GM19468 (cell line): ENCODE results near the gene XPA.
"Not testable (repeated sequence)": the region's sequence is repeated elsewhere in the genome, so short reads cannot be mapped to it uniquely, and the experiment has no call there.

ENCODE experiments used
- ATAC-seq: cut with Tn5 transposase; IDR thresholded peaks from one replicate; pipeline ENCODE4 v1.9.1; 2021; ENCODE audit warnings: mild to moderate bottlenecking, moderate library complexity, moderate number of reproducible peaks; ENCODE audit not compliant: unreplicated experiment; ENCODE audit errors: extremely low read depth

Gene XPA

DNA sequence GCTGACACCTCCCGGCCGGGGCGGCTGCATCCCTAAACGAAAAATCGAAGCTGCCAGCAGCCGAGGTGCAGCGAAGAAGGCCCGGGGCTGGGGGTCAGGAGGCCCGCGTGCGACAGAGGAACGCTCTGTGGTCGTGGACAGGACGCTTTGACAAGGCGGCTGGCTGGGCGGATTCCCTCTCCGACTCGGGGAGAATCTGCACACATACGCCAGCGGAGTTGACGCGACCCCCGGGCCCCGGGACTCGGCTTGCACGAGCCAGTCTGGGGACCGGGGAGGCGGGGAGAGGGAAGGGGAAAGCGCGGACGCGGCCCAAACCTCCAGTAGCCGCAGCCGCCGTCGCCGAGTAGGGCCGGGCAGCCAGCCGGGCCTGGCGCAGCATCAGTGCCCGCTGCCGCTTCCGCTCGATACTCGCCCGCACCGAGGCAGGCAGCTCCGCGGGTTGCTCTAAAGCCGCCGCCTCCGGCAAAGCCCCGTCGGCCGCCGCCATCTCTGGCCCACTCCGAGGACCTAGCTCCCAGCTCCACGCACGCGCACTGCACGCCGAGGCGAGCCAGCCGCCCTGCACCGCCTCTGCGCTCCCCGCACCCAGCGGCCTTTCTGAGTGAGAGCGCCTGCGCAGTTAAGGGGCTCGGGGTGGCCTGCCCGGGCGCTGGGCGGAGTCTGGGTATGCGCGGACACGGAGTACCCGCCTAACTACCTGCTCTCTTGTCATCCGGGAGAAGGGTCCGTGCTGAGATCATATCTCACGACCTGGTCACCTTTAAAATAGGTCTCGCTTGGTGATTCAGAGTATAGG lies at the start of gene XPA:
Gene XPA (minus strand): TSS at position 538 of the 799 bp plus-strand sequence. CDS start 48 bp downstream, at position 490.
- peak; percentile 89 for ATAC-seq

DNA sequence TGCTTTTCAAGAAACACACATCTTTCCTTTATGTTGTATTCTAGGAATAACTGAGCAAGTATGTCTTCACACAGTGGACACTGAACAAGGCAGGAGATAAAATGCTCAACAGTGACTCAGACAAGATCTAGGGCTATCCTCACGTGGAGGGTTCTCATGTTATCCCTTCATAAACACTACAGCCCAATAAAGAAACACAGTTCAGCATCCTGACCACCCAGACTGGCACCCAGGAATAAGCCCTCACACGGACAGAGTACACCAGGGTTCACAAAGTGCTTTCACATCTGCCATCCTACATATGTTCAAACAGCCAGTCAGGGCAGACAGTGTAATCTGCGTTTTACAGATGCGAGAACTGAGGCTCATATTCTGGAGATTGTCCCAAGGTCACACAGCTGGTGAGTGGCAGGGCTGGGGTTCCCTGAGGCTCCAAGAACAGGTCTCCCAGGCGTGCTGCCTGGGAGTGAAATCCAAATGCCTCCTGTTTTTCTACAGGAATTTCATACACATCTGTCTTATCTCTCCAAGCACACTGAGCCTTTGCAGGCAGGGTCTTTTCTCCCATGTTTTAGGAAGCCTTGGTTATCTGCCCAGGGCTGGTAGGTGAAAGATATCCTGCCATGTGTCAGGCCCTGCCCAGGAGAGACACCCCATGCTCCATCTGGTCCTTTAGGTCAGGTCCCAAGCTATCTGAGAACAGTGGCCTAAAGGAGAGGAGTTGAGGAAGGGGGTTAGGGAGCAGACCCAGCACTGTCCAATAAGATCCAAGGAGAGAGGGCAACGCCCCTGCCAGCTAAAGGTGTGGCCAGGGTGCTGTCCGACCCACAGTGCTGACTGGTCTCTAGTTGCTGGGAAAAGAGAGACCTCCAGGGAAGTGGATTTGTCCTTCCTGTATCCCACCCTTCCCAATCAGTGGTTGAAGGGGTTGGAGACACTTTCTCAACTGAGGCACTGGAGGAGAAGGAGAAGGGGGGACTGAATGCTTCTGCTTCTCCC lies 47.9 kb upstream of the XPA start:
- ATAC-seq, result no peak

DNA sequence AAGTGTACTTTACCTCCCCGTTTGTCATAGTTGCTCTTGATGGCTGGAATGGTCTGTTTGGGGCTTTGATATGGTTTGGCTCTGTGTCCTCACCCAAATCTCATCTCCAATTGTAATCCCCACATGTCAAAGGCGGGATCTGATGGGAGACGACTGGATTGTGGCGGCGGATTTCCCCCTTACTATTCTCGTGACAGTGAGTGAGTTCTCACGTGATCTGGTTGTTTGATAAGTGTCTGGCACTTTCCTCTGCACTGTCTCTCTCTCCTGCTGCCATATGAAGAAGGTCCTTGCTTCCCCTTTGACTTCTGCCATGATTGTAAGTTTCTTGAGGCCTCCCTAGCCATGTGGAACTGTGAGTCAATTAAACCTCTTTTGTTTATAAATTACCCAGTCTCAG lies 46.9 kb upstream of the XPA start:
- not testable (repeated sequence) for ATAC-seq

DNA sequence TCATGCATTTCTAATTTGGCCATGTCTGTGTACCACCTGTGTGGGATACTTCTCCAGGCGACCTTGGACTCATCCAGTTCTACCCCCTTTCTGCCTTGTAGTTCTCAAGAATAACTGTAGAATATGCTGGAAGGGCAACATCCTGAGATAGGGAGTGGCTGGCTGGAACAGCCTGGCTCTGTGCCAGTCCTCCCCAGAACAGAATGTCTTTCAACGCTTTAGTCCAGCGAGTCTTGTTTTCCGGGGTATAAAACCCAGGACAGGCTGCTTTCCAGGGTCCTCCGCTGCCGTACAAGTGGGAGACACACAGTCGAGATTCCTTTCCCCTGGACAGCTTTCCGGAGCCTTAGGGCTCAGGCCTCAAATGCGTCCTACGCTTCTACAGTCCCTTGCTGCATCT lies 45.4 kb upstream of the XPA start:
- no peak for ATAC-seq

DNA sequence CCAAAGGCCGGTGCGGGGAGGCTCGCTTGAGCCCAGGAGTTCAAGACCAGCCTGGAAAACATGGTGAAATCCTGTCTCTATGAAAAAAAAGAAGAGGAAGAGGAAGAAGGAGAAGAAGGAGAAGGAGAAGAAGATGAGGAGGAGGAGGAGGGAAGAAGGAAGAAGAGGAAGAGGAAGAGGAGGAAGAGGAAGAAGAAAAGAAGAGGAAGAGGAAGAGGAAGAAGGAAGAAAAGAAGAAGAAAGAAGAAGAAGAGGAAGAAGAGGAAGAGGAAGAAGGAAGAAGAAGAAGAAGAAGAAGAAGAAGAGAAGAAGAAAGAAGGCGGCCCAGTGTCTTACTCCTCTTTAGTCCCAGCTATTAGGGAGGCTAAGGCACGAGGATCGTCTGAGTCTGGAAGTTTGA lies 44.8 kb upstream of the XPA start:
- no peak for ATAC-seq

DNA sequence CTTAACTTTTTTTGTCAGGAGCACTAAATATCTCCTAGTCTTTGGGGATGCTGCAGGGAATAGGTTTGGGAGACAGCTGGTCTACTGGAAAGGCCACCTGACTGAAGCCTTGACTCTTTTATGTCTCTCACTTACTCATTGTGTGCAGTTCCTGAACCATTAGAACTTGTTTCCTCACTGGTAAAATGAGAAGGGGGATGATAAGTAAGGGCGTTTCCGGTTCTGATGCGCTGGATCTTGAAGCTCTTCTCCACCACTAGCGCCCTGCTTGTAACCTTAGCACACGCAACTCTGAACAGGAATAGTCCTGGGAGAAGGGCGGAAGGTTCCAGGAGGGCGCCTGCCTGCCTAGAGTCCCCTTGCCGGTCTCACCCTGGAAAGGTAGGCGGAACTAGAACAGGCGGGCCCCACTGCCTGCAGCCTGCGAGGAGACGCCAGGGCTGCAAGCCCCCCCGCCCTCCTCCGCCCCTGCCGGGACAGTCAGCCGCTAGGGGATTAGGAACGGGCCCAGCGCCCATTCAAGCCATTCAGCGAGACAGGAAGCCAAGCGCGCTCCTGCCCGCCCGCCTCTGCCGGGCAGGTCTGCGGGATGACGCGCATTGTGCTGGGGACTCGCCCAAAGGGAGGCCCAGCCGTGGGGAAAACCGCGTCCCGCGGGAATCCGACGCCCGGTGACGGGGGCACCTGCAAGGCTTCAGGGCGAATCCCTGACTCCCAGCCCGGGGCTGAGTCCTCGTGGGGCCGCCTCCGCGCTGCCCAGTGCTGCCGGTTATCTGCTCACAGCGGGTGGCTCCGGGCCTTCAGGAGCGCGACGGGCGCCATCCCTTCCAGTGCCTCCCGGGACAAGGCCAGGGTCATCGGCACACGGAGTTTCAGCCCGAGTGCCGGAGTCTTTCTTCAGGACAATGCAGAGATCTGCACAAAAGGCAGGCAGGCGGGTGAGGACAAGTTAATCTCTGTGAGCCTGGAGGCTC lies 44.0 kb upstream of the XPA start:
- ATAC-seq, result no peak

DNA sequence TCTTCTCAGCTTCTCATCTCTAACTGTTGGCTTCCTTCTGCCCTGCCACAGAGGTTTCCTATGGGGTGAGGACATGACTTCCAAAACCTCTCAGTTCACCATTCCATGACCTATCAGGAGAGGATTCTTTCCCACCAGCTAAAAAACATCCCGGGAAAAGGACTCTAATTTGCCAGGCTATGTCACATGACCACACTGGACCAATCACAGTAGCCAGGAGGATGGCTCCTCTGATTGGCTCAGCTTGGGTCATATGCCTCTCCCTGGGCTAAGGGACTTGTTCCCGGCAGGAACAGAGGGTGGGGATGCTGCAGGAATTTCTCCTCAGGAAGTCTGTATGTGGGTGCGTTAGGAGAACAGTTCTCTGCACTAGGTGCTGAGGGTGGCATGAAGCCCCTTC lies 40.3 kb upstream of the XPA start:
- ATAC-seq, result no peak

DNA sequence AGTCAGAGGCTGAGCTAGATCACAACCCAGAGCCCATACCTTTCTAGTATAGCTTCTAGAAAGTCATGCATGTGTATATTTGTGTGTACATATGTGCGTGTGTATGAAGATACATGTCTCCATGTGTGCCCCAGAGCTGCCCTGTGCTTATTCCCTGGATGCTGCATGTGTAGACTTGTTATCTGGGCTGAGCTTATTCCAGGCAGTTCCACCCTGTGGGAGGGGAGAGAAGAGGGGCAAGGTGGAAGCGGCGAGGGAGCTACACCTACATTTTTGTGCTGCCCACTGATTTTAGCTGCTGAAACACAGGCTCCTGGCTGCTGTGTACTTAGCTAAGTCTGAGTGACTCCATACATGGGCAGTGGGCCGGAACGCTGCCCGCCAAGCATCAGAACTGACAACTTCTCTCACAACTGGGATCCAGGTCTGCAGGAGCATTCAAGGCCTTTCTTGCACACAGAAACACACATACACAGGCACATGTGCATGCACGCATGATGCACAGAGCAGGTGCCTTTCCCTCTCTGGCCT lies 38.0 kb upstream of the XPA start:
- ATAC-seq, result no peak

DNA sequence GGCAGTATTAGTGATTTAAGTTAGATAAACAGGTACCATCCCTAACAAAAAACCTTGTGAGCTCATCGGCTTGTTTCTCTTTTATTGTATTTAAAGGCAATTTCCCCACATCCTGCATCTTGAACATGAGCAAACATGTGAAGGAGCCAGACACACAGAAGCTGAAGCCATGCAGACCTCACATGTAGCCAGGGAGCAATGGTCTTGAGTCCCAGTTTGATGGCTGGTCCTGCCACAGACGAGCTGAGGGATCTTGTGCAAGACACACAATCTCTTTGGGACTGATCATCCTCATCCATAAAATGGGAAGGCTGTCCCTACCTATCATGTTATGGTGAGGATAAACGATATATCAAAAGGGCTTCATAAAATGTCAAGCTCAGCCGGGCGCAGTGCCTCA lies 29.6 kb upstream of the XPA start:
- ATAC-seq, result no peak

DNA sequence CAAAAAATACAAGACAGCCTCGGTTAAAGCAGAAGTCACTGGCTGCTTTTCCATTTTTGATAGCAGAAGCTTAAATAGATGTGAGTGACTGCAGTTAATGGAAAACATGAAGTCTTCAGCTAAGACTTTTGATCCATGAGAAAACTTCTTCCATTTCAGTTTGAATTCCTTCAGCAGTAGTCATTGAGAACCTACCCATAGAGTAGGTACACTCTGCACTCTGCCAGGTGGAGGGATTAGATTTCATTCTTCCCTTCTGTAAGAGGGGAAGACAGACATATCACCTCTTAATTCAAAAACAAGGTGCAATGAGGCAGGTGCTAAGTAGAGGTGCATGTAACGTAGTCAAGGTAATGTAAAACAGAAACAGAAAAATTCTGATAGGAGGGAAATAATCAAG lies 26.7 kb upstream of the XPA start:
- no peak for ATAC-seq

DNA sequence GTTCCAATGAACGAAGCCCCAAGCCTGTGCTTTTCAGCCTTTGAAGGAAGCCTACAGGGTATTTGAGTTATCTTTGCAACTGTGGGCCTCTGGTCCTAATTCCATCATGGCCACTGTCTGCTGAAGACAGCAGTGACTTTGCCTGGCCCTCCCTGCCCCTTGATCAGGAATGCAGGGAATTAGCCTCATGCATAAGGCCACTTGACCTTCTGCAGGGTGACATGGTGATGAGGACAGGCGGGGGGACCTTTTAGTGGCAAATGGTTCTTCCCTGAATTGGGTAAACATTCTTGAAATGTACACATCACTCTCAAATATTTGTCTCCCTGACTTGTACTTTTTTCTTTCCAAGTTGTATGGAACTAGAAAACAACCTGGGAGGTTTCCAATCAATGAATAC lies 25.2 kb upstream of the XPA start:
- no peak for ATAC-seq

DNA sequence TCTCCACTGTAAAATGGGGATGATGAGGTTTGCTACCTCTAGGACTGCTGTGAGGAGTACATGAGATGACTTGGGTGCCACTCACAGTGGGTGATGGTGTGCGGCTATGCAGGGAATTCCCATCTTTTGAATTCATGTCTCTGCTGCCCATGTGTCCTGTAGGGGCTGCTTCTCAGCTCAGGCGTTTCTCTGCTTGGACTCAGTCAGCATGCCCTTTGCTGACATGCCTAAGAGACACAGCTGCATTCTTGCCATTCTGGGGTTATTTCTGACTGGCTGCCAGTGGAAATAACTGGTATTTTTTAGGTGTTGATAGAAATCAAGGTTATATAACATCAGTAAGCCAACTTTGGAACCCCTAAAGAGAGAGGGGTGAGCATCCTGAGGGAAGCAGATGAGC lies 24.3 kb upstream of the XPA start:
- no peak for ATAC-seq

DNA sequence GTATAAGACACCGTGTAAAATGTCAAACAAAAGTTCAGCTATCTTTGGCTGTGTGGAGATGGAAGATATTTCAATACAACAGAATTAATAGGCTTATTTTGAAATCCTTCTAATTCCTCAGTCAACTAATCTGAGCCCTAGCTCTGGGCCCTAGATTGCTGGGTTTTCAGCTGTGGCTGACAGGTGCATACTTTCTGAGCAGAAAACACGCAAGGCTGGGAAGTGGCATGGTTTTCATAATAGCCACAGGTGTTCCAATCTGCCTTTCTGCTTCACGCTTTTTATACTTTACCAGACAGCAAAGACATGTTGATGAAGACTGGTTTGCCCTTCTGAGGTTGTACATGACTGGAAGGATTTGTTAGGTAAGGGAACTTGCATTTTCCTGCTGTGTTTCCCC lies 20.7 kb upstream of the XPA start:
- ATAC-seq, result no peak

DNA sequence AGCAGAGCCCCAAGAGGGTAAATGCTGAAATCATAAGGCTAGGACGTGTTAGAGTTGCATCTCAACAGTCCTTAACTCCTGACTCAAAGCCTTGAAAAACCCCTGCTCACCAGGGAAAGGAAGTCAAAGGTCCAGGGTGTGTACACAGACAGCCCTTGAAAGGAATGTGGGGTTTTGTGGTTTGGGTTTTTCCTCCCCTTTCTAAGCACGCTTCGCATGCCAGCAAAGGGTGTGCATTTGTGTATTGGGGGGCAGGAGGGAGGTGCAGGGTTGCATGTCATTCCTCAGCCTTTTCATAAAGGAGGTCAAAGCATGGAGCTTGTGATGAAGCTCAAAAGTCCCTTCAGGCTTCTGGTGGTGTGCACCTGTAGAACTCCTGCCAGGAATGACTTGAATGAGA lies 17.3 kb upstream of the XPA start:
- ATAC-seq, result no peak

DNA sequence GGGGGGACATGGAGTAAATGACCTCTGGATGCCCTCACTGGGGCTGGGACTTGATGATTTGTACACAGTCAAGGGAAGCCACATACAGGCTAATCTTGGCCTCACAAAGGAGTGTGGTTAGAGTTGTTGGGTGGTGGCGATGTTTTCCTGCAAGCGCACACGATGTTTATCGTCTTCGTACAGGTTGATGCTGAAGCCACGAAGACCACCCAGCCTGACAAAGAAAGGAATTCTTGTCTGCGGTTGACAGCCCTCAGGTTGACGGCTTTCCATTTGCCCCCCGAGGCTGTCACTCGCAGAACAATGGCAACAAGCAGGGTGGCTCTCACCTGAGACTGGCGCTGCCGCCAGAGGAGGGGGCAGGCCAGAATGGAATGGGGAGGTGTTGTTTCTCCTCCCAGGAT lies 14.1 kb upstream of the XPA start:
- no peak for ATAC-seq

DNA sequence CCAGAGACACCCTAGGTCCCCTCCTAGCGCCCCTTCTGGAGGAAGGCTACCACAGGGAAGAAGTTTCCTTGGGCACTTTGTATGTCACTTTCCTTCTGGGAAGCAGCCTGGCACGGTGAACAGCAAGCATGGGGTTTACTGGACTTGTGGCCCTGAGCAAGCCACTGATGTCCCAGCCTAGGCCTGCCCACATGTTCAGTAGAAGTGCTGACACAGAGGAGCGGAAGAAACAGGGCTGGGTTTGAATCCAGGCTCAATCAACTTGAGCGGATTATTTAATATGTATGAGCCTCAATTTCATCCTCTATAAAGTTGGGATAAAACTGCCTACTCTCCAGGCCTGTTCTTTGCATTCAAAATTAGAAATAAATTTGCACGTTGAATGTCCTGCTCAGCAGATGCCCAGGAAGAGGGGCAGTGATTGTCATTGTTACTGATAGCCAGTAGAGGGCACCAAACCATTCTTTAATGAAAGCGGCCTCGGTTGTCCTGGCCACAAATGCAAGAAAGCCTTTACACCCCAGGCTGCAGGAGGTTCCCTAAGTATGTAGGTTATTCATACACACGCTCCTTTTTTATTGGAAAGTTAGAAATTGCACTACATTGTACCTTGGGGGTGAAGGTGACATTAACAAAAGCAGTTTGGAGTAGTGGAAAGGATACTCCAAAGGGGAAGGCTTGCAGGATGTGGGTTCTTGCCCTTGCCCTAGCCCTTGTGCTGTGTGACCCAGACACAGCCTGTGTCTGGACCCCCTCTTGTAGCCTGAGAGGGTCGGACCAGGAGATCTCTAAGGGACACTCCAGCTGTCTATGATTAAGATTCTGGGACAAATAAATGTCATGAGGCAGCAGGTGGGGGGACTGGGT lies 13.4 kb upstream of the XPA start:
- no peak for ATAC-seq

DNA sequence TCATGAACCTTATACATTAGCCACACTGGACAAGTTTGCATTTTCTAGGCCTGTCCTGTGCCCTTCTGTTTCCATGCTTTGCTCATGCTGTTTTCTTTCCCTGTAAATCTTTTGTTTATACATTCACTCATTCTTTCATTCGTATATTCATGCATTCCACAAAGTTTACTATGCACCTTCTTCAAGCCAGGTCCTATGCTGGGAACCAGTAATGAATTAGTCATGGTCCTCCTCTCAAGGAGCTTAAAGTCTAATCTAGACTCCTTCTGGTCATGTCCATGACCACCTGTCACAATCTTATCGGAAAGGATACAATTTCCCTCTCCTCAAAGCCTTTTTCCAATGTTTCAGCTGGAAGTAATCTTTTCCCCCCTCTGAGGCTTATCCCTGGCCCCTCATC lies 9.1 kb upstream of the XPA start:
- ATAC-seq, result no peak

DNA sequence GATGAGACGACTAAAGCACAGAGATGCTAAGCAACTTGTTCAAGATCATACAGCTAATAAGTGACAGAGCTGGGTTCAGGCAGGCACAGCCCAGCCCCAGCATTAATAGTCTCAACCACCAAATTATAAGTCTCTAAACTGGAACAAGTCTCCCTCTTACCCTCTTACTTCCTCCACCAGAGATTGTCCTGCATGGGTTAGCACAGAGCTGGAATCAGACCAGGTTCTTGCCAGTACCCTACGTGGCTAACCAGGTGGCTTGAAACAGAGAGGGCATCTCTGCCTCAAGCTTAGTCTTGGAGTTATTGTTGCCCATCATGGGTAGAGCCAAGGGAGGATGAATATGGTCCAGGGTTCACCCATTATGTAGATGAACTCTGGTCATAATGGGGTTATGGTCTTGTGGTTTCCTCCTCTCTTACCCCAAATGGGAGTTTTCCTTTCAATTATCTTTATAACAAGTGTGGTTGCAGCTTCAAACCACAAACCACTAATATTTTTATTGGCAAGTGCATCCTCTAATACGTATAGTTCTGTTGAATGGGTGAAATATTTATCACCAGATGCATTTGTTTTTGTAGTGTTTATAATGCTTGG lies 8.3 kb upstream of the XPA start:
- ATAC-seq, result no peak

DNA sequence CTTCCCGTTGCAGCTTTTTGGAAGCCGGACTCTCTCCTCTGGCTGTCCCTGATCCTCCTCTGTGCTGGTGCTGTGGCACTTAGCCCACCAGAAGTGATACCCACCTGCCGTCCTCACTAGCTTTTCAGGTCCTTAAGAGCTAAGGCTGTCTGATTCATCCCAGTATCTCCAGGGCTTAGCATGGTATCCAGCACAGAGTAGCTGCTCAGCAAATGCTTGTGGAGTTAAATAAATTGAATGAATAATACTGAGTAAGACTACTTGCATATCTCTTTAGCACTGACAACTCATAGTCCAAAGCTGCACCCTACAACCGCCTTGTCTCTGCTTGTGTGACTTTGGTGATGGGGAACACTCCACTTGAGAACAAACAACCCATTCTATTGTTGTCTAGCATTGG lies 7.7 kb upstream of the XPA start:
- no peak for ATAC-seq
